ENCODE data around the gene H1-8.
"Not testable (repeated sequence)": the region's sequence is repeated elsewhere in the genome, so short reads cannot be mapped to it uniquely, and the experiment has no call there.

DNA sequence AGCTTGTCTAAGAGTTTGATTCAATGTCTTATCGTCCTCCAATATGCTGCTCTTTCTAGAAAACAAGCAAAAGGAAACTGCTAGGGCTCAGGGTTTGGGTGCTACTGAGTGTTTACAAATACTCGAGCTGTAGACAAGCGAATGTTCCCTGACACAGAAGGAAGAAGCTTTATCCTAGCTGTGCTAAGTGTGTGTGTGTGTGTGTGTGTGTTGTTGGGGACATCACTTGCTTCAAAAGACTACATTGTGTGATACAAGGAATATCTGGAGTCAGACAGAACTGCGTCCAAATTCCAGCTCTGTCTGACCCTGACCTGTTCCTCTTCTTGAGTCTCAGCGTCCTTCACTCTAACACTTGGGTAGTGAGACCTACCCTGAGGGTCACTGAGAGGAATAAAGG lies 48.5 kb upstream of the H1-8 start:
- TF ChIP-seq, protein P1, sequence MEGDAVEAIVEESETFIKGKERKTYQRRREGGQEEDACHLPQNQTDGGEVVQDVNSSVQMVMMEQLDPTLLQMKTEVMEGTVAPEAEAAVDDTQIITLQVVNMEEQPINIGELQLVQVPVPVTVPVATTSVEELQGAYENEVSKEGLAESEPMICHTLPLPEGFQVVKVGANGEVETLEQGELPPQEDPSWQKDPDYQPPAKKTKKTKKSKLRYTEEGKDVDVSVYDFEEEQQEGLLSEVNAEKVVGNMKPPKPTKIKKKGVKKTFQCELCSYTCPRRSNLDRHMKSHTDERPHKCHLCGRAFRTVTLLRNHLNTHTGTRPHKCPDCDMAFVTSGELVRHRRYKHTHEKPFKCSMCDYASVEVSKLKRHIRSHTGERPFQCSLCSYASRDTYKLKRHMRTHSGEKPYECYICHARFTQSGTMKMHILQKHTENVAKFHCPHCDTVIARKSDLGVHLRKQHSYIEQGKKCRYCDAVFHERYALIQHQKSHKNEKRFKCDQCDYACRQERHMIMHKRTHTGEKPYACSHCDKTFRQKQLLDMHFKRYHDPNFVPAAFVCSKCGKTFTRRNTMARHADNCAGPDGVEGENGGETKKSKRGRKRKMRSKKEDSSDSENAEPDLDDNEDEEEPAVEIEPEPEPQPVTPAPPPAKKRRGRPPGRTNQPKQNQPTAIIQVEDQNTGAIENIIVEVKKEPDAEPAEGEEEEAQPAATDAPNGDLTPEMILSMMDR (IDR thresholded peaks at IDR 0.05): not testable (repeated sequence)
- not testable (repeated sequence) for TF ChIP-seq POLR2A (IDR thresholded peaks at IDR 0.05)
